GM10266 (cell line): Measurements from ENCODE around the gene LSR.

Experiments used
- DNase-seq: peaks from one replicate; pipeline ENCODE4 v3.0.0; 2012; ENCODE audit errors: extremely low spot score
- CTCF ChIP-seq: IDR thresholded peaks from 2 replicates; pipeline ENCODE4 v1.5.1; 2012; ENCODE audit warnings: mild to moderate bottlenecking, low read depth; ENCODE audit not compliant: control insufficient read depth, insufficient read depth; ENCODE audit errors: missing control alignments

The LSR gene

DNA sequence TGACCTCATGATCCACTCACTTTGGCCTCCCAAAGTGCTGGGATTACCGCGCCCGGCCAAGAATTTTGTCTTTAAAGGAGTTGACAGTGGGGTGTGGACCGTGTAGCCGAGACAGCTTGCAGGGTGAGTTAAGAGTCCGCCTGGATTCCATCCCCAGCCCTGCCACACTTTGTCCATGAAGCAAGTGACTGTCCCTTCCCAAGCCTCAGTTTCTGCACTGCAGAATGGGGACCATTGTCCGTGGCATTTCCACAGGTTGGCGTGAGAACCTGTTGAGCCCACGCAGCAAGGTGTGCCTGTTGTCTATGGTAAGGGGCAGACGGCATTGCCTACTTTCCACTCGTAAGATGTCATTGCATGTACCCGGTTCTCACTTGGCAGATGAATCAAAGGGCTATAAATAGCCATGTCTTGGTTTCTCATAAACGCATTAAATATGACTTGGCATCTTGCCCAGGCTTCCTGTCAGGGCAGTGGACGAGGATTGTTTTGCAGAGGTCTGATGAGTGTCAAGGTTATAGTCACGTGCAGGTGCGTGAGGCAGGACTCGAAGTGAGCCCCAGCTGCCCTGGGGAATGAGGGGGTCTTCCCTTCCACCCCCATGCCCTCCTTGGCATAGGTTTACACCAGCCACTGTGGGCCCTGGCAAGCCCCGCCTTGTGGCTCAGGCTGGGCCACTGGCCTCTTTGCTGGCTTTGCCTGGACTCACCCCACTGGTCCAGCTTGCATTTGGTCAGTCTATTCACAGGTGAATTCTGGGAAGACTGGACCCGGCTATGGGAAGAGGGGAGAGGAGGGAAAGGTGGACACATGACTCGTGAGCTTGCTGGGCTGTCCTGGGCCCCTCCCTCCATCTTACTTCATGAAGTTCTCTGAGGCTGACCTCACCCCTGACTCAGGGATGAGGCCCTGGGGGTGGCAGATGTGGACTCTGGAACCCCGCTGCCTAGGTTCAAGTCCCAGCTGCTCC, 34.9 kb upstream of the LSR start:
- no peak for TF ChIP-seq CTCF
- peak; percentile 44 for DNase-seq

- TF ChIP-seq CTCF, result no peak
- no peak for DNase-seq
Observed at GRCh38 chr19:35214766-35215422, 33.9 kb upstream of the LSR start.

DNA sequence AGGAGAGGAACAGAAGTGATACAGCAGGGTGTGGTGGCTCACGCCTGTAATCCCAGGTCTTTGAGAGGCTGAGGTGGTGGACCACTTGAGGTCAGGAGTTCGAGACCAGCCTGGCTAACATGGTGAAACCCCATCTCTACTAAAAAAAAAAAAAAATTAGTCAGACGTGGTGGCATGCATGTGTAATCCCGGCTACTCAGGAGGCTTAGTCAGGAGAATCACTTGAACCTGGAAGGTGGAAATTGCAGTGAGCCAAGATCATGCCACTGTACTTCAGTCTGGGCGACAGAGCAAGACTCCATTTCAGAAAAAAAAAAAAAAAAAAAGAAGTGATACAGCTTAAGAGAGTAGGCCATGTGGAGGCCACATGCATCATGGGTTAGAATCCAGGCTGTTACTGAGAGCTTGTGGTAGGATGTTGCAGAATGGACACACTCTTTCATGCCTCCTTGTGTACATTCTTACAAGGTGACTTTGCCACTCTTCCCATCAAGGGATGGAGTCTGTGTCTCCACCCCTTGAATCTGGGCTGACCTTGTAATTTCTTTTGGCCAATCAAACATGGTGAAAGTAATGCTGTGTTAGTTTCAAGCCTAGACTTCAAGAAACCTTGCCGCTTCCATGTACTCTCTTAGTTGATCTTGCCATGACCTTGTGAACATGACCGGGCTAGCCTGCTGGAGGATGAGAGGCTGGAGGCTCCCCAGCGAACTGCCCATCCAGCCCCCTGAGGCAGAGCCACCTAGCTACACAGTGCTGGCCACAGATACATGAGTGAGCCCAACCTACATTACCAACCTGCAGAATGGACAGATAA, 32.6 kb upstream of the LSR start:
- no peak for TF ChIP-seq CTCF
- DNase-seq, result no peak

- peak; percentile 29 for TF ChIP-seq CTCF
- DNase-seq, result no peak
Observed at GRCh38 chr19:35216833-35217648, 31.8 kb upstream of the LSR start.

GRCh38 chr19:35217649-35217990, 31.2 kb upstream of the LSR start:
- no peak for DNase-seq
- no peak for TF ChIP-seq CTCF

GRCh38 chr19:35219008-35219407, 29.8 kb upstream of the LSR start:
- TF ChIP-seq CTCF, result no peak
- DNase-seq, result no peak
